Prostate gland (tissue), 2 donors: ENCODE data around the gene ZNF394. TPM values are rescaled to one million over a fixed set of nuclear protein-coding genes. Genes with fewer than 3 reads are reported as not detected.
A peak's percentile ranks its signal among the peaks of the same experiment; 100 is the strongest.

Experiments used
- DNase-seq: peaks from one replicate; pipeline ENCODE4 v3.0.0-alpha.2; 2019; ENCODE audit warnings: low spot score
- H3K27ac ChIP-seq, 2 donors: fragments of 200-600 bp; sonication (generic); 2 replicates each; pipeline ENCODE4 v1.5.1; 2017 to 2019
- H3K27me3 ChIP-seq: fragments of 200-600 bp; sonication (generic); replicated peaks from 2 replicates; pipeline ENCODE4 v1.5.1; 2019; ENCODE audit not compliant: insufficient read depth
- H3K36me3 ChIP-seq, 2 donors: fragments of 200-600 bp; sonication (generic); 1 replicate in 1 of 2; 2 replicates in 1 of 2; pipeline versions ENCODE4 v1.5.1 to v1.8.1; 2017 to 2019
- H3K4me1 ChIP-seq: fragments of 200-600 bp; sonication (generic); replicated peaks from 2 replicates; pipeline ENCODE4 v1.5.1; 2019
- H3K4me3 ChIP-seq, 2 donors: fragments of 200-600 bp; sonication (generic); 2 replicates each; pipeline ENCODE4 v1.5.1; 2017 to 2019
- H3K9me3 ChIP-seq: fragments of 200-600 bp; sonication (generic); 2 replicates; pipeline ENCODE4 v1.5.1; 2017
- CTCF ChIP-seq, 4 experiments: fragments of 200-600 bp in 2 of 4; fragments of 450-650 bp in 2 of 4; sonication (generic) in 2 of 4; IDR thresholded peaks; 1 replicate in 3 of 4; 2 replicates in 1 of 4; pipeline ENCODE4 v1.5.1; 2016 to 2019; ENCODE audit warnings: antibody characterized with exemption in 4 of 4, mild to moderate bottlenecking in 2 of 4, moderate library complexity in 2 of 4
- POLR2A ChIP-seq: fragments of 450-650 bp; IDR thresholded peaks from one replicate; pipeline ENCODE4 v1.6.1; 2016; ENCODE audit warnings: antibody characterized with exemption, mild to moderate bottlenecking
- POLR2AphosphoS5 ChIP-seq: sonication (generic); formaldehyde crosslinking; IDR thresholded peaks from one replicate; pipeline ENCODE4 v1.6.1; 2017; ENCODE audit warnings: antibody characterized with exemption
- whole genome bisulfite sequencing: methylation state at CpG from one replicate; pipeline ENCODE4 v1.1.5; 2018; 5-methylcytosine and 5-hydroxymethylcytosine counted together
- intact Hi-C: fragments of 100-400 bp; cut with DNase I; formaldehyde crosslinking; loops from one replicate; pipeline ENCODE4 v1.14.2; 2022
- total RNA-seq, 2 donors: library from RNA; depleted of rRNA; stranded (reverse); fragments of >200 nt; gene quantifications; one replicate each; pipeline ENCODE4 v1.1.0, GENCODE V29; 2016

Gene ZNF394
- total RNA-seq, 2 donors from 2014 or later: 37.4 to 37.8 TPM

DNA sequence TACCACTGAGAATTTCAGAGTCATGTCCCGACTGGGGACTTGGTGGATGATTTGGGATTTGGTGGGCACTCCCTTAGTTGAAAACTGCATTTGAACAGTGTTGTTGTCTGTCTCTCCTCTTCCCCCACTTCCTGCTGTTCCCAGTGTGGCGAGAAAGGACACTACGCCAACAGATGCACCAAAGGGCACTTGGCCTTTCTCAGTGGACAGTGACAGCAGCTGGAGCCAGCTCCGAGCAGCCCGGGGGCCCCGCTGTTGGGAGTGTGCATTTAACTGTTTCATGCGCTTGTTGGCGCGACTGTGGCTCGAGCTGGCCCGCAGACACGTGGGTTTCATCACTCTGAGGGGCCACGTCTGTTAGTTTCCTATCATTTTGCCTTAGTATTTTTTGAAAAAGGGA is 43.8 kb downstream of the ZNF394 start:
- WGBS: 64% methylated on average over 13 of the region's 13 CpGs
- TF ChIP-seq POLR2A (no peak), POLR2AphosphoS5 (no peak), CTCF (IDR thresholded peaks at IDR 0.05) (no peak)
- no peak overlapping the region for H3K4me3 ChIP-seq
- H3K27ac ChIP-seq: no peak overlapping the region
- peaks cover 0 to 28% of the 10 kb centered on the region in 2 donors for H3K36me3 ChIP-seq
- DNase-seq: no peak
- H3K4me1 ChIP-seq: peaks cover 9% of the 10 kb centered on the region
- no peaks in the 10 kb centered on the region for H3K9me3 ChIP-seq
- H3K27me3 ChIP-seq: no peaks in the 10 kb centered on the region
- intact Hi-C loops: no loop called here

DNA sequence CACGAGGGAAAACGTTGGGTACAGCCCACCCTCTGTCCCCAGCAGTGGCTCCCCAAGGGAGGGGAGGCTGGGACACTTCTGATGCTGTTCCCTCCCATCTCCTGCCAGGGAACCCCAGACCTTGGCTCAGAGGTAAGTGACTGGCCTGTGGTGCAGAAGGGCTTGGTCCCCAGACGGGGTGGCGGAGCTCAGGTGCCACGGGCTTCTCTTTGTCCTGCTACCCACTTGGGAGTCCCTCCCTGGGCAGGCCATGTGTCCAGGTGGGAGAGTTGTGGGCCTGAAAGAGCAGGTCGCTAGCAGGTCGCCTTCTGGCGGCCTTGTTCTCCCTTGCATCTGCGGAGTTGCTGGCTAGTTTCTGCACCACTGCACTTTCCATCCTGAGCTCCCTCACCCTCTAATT is 44.2 kb downstream of the ZNF394 start:
- WGBS: 70% methylated on average over 9 of the region's 9 CpGs

DNA sequence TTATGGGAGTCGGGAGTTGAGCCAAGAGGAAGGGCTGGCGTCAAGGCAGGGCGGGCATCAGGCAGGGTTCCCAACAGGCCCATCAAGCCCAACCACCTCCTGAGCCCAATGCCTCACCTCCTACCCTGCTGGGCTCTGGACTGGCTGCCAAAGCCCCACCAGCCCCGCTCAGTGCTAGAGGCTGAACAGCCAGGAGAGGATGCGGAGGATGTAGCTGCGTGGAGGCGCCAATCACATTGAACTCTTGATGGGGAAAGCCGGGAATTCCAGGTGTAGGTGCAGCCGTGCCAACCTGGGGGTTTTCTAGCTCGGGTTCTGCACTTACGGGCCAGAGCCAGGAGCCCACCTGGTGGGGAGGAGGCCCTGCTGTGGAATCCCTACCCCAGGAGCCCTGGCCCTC is 47.0 kb downstream of the ZNF394 start:
- Histone ChIP-seq H3K4me1 (peaks cover 3% of the 10 kb centered on the region), H3K4me3 (no peak overlapping the region), H3K27me3 (no peaks in the 10 kb centered on the region), H3K27ac (no peak overlapping the region), H3K9me3 (no peaks in the 10 kb centered on the region), H3K36me3 (peaks cover 1 to 19% of the 10 kb centered on the region in 2 donors)
- TF ChIP-seq CTCF (IDR thresholded peaks at IDR 0.05) (no peak), POLR2AphosphoS5 (no peak), POLR2A (no peak)
- WGBS: 51% methylated on average over 11 of the region's 11 CpGs
- DNase-seq: no peak
- intact Hi-C loops: no loop called here

More for the DNA sequence above, 44.2 kb downstream of the ZNF394 start:
- Histone ChIP-seq H3K27ac (no peak overlapping the region), H3K9me3 (no peaks in the 10 kb centered on the region), H3K4me3 (no peak overlapping the region), H3K36me3 (peaks cover 0 to 31% of the 10 kb centered on the region in 2 donors), H3K27me3 (no peaks in the 10 kb centered on the region), H3K4me1 (peaks cover 9% of the 10 kb centered on the region)
- TF ChIP-seq POLR2A (no peak), CTCF (IDR thresholded peaks at IDR 0.05) (no peak), POLR2AphosphoS5 (no peak)
- no peak for DNase-seq
- intact Hi-C loops: no loop called here

DNA sequence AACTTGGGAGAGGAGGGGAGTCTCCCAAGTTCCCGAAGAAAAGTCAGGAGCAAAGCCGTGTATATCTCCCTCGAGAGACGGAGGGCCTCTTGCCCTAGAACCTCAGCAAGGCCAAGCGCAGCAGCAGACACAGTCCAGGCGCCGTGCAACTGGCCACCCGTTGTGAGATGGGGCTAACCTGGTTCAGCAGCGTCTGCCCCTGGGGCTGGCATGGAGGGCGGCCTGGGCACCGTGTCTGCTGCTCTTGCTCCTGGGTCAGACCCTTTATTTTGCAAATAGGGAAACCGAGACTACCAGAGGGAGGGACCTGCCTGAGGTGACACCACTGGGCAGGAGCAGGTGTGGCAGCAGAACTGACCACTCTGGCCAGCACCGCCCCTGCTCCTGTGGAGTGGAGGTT is 47.5 kb downstream of the ZNF394 start:
- no peak for DNase-seq
- Histone ChIP-seq H3K27ac (peak overlapping the region in 1 of 2 donors; percentile 2), H3K4me1 (peaks cover 3% of the 10 kb centered on the region), H3K4me3 (no peak overlapping the region), H3K9me3 (no peaks in the 10 kb centered on the region), H3K27me3 (no peaks in the 10 kb centered on the region), H3K36me3 (peaks cover 6 to 18% of the 10 kb centered on the region in 2 donors)
- TF ChIP-seq POLR2A (no peak), CTCF (IDR thresholded peaks at IDR 0.05) (no peak), POLR2AphosphoS5 (no peak)
- WGBS: 90% methylated on average over 13 of the region's 13 CpGs
- intact Hi-C loops: no loop called here

GRCh38 chr7:99451936-99452335 is 48.1 kb downstream of the ZNF394 start:
- Histone ChIP-seq H3K27ac (no peak overlapping the region), H3K27me3 (no peaks in the 10 kb centered on the region), H3K9me3 (no peaks in the 10 kb centered on the region), H3K4me3 (no peak overlapping the region), H3K4me1 (peaks cover 3% of the 10 kb centered on the region), H3K36me3 (peaks cover 6 to 17% of the 10 kb centered on the region in 2 donors)
- intact Hi-C loops: no loop called here
- no peak for DNase-seq
- WGBS: 75% methylated on average over 6 of the region's 8 CpGs
- TF ChIP-seq POLR2A (no peak), CTCF (IDR thresholded peaks at IDR 0.05) (no peak), POLR2AphosphoS5 (no peak)
